ENCODE measurements around the gene WASHC2A. TPM values are rescaled to one million over a fixed set of nuclear protein-coding genes. Genes with fewer than 3 reads are reported as not detected.
"Not testable (repeated sequence)": the region's sequence is repeated elsewhere in the genome, so short reads cannot be mapped to it uniquely, and the experiment has no call there.

WASHC2A gene
- total and polyA plus RNA-seq, 4 donors = 8.9 to 54.3 (median 26.8) TPM

GRCh38 chr10:50126765-50127164 lies 59.0 kb downstream of the WASHC2A start:
- H3K9me3 ChIP-seq (ENCODE audit: control insufficient read depth, low read length); ATAC-seq (ENCODE audit: low FRiP score); H3K4me1 ChIP-seq (ENCODE audit: control insufficient read depth in 1 of 2, insufficient read depth in 2 of 2, low read length in 2 of 2); H3K36me3 ChIP-seq (ENCODE audit: control insufficient read depth in 1 of 2, insufficient read depth in 2 of 2, low read length in 1 of 2); H3K27ac ChIP-seq (ENCODE audit: low read depth in 1 of 2, low read length in 2 of 2); H3K27me3 ChIP-seq (ENCODE audit: control insufficient read depth in 1 of 2, insufficient read depth in 2 of 2, low read length in 1 of 2); H3K4me3 ChIP-seq (ENCODE audit: low read length in 2 of 2); intact Hi-C loops (cut with DNase I); DNase-seq: not testable (repeated sequence)
- WGBS, 2 donors = 74 to 85% methylated on average over 2 of the region's 2 CpGs

DNA sequence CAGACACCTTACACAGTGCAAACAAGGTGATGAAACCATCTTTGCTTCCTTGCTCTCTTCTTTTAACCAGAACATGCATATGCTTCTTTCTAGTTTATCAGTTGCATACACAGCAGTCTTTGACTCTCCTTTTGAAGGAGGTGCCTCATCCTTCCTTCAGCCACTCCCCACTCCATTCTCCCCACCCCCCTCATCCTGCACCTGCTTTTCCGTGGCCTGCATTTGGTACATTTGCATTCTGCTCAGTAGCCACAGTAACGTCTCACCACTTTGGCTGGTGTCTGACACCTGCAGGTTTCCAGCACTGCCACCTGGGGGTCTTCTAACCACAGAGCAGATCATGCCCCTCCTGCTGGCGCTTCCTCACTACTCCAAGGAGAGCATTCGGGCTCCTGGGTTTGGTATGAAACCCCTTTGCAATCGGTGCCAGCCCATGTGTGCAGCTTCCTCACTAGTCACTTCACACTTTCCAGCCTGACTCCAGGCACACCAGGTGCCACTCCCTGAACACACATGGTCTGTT lies 60.1 kb downstream of the WASHC2A start:
- H3K27me3 ChIP-seq (ENCODE audit: control insufficient read depth in 1 of 2, insufficient read depth in 2 of 2, low read length in 1 of 2); H3K36me3 ChIP-seq (ENCODE audit: control insufficient read depth in 1 of 2, insufficient read depth in 2 of 2, low read length in 1 of 2); H3K4me1 ChIP-seq (ENCODE audit: control insufficient read depth in 1 of 2, insufficient read depth in 2 of 2, low read length in 2 of 2); H3K4me3 ChIP-seq (ENCODE audit: low read length in 2 of 2); ATAC-seq (ENCODE audit: low FRiP score); DNase-seq; H3K9me3 ChIP-seq (ENCODE audit: control insufficient read depth, low read length); intact Hi-C loops (cut with DNase I); H3K27ac ChIP-seq (ENCODE audit: low read depth in 1 of 2, low read length in 2 of 2): not testable (repeated sequence)
- WGBS, 2 donors = 32 to 47% methylated on average over 1 to 2 of the region's 5 CpGs

- H3K9me3 ChIP-seq (ENCODE audit: control insufficient read depth, low read length); ATAC-seq (ENCODE audit: low FRiP score); H3K4me3 ChIP-seq (ENCODE audit: low read length in 2 of 2); DNase-seq; H3K36me3 ChIP-seq (ENCODE audit: control insufficient read depth in 1 of 2, insufficient read depth in 2 of 2, low read length in 1 of 2); H3K27me3 ChIP-seq (ENCODE audit: control insufficient read depth in 1 of 2, insufficient read depth in 2 of 2, low read length in 1 of 2); intact Hi-C loops (cut with DNase I); H3K27ac ChIP-seq (ENCODE audit: low read depth in 1 of 2, low read length in 2 of 2); H3K4me1 ChIP-seq (ENCODE audit: control insufficient read depth in 1 of 2, insufficient read depth in 2 of 2, low read length in 2 of 2): not testable (repeated sequence)
- WGBS, 2 donors = 90 to 91% methylated on average over 7 to 8 of the region's 8 CpGs
Observed at GRCh38 chr10:50131245-50131965, 63.7 kb downstream of the WASHC2A start.

DNA sequence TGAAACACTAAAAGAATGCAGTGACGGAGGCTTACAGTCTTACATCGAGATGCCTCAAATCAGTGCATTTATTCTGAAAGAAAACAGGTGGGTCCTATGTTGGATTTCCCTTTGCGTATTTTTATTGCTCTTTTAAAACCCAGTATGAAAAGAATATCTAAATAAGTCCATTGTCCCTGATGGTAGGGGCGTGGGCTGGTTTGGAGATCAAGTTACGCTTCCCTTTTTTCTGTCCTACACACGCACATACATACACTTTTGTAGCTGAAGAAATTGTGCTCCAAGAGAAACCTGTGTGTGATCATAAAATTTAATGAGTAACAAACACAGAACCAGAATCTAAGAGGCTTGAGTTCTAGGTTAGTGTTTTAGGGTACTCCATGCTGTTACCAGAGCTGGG lies 64.6 kb downstream of the WASHC2A start:
- H3K4me3 ChIP-seq (ENCODE audit: low read length in 2 of 2); H3K27me3 ChIP-seq (ENCODE audit: control insufficient read depth in 1 of 2, insufficient read depth in 2 of 2, low read length in 1 of 2); ATAC-seq (ENCODE audit: low FRiP score); H3K9me3 ChIP-seq (ENCODE audit: control insufficient read depth, low read length); H3K27ac ChIP-seq (ENCODE audit: low read depth in 1 of 2, low read length in 2 of 2); intact Hi-C loops (cut with DNase I); H3K4me1 ChIP-seq (ENCODE audit: control insufficient read depth in 1 of 2, insufficient read depth in 2 of 2, low read length in 2 of 2); DNase-seq; H3K36me3 ChIP-seq (ENCODE audit: control insufficient read depth in 1 of 2, insufficient read depth in 2 of 2, low read length in 1 of 2): not testable (repeated sequence)
- 91 to 93% methylated on average over 6 of the region's 6 CpGs for WGBS, 2 donors

GRCh38 chr10:50132841-50133240 lies 65.1 kb downstream of the WASHC2A start:
- H3K36me3 ChIP-seq (ENCODE audit: control insufficient read depth in 1 of 2, insufficient read depth in 2 of 2, low read length in 1 of 2); H3K27me3 ChIP-seq (ENCODE audit: control insufficient read depth in 1 of 2, insufficient read depth in 2 of 2, low read length in 1 of 2); H3K4me3 ChIP-seq (ENCODE audit: low read length in 2 of 2); ATAC-seq (ENCODE audit: low FRiP score); H3K27ac ChIP-seq (ENCODE audit: low read depth in 1 of 2, low read length in 2 of 2); H3K4me1 ChIP-seq (ENCODE audit: control insufficient read depth in 1 of 2, insufficient read depth in 2 of 2, low read length in 2 of 2); intact Hi-C loops (cut with DNase I); H3K9me3 ChIP-seq (ENCODE audit: control insufficient read depth, low read length); DNase-seq: not testable (repeated sequence)
- 92 to 93% methylated on average over 3 of the region's 3 CpGs for WGBS, 2 donors

DNA sequence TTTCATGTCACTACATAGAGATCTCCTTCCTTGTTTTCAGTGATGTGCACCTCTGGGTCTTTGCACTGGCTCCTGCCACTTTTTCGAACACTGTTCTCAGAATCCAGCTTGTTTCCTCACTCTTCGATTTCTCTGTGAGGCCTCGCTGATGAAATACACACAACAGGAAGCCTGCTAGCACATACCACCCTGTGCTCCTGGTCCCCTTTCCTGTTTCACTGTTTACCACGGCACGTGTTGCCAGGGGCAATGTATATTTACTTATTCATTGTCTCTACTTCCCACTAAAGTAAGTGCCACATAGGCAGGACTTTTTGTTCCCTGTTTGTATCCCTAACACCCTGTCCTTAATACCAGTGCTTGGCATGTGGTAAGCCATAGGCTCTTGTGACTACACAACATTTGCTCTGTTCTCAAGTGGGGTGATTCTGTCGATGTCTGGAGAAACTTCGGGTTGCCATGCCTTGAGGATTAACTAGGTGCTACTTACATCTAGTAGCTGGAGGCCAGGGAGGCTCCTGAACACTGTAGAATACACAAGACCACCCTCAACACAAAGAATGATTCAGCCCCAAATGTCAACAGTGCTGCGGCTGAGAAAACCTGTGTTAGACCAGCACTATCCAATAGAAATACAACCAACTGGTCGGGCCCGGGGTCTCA lies 75.9 kb downstream of the WASHC2A start:
- H3K4me1 ChIP-seq (ENCODE audit: control insufficient read depth in 1 of 2, insufficient read depth in 2 of 2, low read length in 2 of 2); H3K27me3 ChIP-seq (ENCODE audit: control insufficient read depth in 1 of 2, insufficient read depth in 2 of 2, low read length in 1 of 2); intact Hi-C loops (cut with DNase I); H3K27ac ChIP-seq (ENCODE audit: low read depth in 1 of 2, low read length in 2 of 2); H3K9me3 ChIP-seq (ENCODE audit: control insufficient read depth, low read length); H3K4me3 ChIP-seq (ENCODE audit: low read length in 2 of 2); H3K36me3 ChIP-seq (ENCODE audit: control insufficient read depth in 1 of 2, insufficient read depth in 2 of 2, low read length in 1 of 2); ATAC-seq (ENCODE audit: low FRiP score); DNase-seq: not testable (repeated sequence)
- WGBS, 2 donors = 61 to 78% methylated on average over 10 of the region's 10 CpGs

- H3K27ac ChIP-seq (ENCODE audit: low read depth in 1 of 2, low read length in 2 of 2); ATAC-seq (ENCODE audit: low FRiP score); H3K4me3 ChIP-seq (ENCODE audit: low read length in 2 of 2); H3K4me1 ChIP-seq (ENCODE audit: control insufficient read depth in 1 of 2, insufficient read depth in 2 of 2, low read length in 2 of 2); intact Hi-C loops (cut with DNase I); H3K36me3 ChIP-seq (ENCODE audit: control insufficient read depth in 1 of 2, insufficient read depth in 2 of 2, low read length in 1 of 2); DNase-seq; H3K9me3 ChIP-seq (ENCODE audit: control insufficient read depth, low read length); H3K27me3 ChIP-seq (ENCODE audit: control insufficient read depth in 1 of 2, insufficient read depth in 2 of 2, low read length in 1 of 2): not testable (repeated sequence)
- WGBS, 2 donors = 0% methylated on average over 1 of the region's 1 CpG
Observed at GRCh38 chr10:50145575-50145974, 77.8 kb downstream of the WASHC2A start.

GRCh38 chr10:50152792-50153272 lies 85.1 kb downstream of the WASHC2A start:
- Histone ChIP-seq H3K27ac (ENCODE audit: low read depth in 1 of 2, low read length in 2 of 2) (no peak overlapping the region), H3K36me3 (ENCODE audit: control insufficient read depth in 1 of 2, insufficient read depth in 2 of 2, low read length in 1 of 2) (no peaks in the 10 kb centered on the region), H3K27me3 (ENCODE audit: control insufficient read depth in 1 of 2, insufficient read depth in 2 of 2, low read length in 1 of 2) (no peaks in the 10 kb centered on the region), H3K9me3 (ENCODE audit: control insufficient read depth, low read length) (no peaks in the 10 kb centered on the region), H3K4me1 (ENCODE audit: control insufficient read depth in 1 of 2, insufficient read depth in 2 of 2, low read length in 2 of 2) (no peaks in the 10 kb centered on the region), H3K4me3 (ENCODE audit: low read length in 2 of 2) (no peak overlapping the region)
- intact Hi-C loops (cut with DNase I) = no loop called here
- WGBS, 2 donors = 2% methylated on average over 34 of the region's 34 CpGs
- no peak for ATAC-seq (ENCODE audit: low FRiP score)
- DNase-seq = no peak

GRCh38 chr10:50157868-50158267 lies 90.1 kb downstream of the WASHC2A start:
- intact Hi-C loops (cut with DNase I) = not testable (repeated sequence)

More at GRCh38 chr10:50157868-50158267, 90.1 kb downstream of the WASHC2A start:
- DNase-seq; H3K36me3 ChIP-seq (ENCODE audit: control insufficient read depth in 1 of 2, insufficient read depth in 2 of 2, low read length in 1 of 2); H3K4me3 ChIP-seq (ENCODE audit: low read length in 2 of 2); ATAC-seq (ENCODE audit: low FRiP score); H3K4me1 ChIP-seq (ENCODE audit: control insufficient read depth in 1 of 2, insufficient read depth in 2 of 2, low read length in 2 of 2); H3K27ac ChIP-seq (ENCODE audit: low read depth in 1 of 2, low read length in 2 of 2); H3K27me3 ChIP-seq (ENCODE audit: control insufficient read depth in 1 of 2, insufficient read depth in 2 of 2, low read length in 1 of 2); H3K9me3 ChIP-seq (ENCODE audit: control insufficient read depth, low read length): not testable (repeated sequence)
